HG03442 (cell line): ENCODE data around the gene FGF13.

ENCODE experiments used
- ATAC-seq: cut with Tn5 transposase; IDR thresholded peaks from one replicate; pipeline ENCODE4 v1.9.1; 2021; ENCODE audit warnings: mild to moderate bottlenecking, moderate library complexity; ENCODE audit not compliant: unreplicated experiment

FGF13 gene

GRCh38 chrX:138711399-138712347, at the start of gene FGF13:
TSS of gene FGF13 (minus strand) at chrX:138711717. CDS start at chrX:138711003, 714 bp downstream.
- ATAC-seq = no peak

- ATAC-seq = no peak
Observed at GRCh38 chrX:138759217-138759943, 47.9 kb upstream of the FGF13 start.

GRCh38 chrX:138756234-138756633, 44.7 kb upstream of the FGF13 start:
- no peak for ATAC-seq

GRCh38 chrX:138754861-138755260, 43.3 kb upstream of the FGF13 start:
- ATAC-seq = no peak

GRCh38 chrX:138748480-138748879, 37.0 kb upstream of the FGF13 start:
- no peak for ATAC-seq

GRCh38 chrX:138745196-138745595, 33.7 kb upstream of the FGF13 start:
- no peak for ATAC-seq

- ATAC-seq = no peak
Observed at GRCh38 chrX:138742217-138742616, 30.7 kb upstream of the FGF13 start.

- no peak for ATAC-seq
Observed at GRCh38 chrX:138740341-138740740, 28.8 kb upstream of the FGF13 start.

- no peak for ATAC-seq
Observed at GRCh38 chrX:138723301-138723700, 11.8 kb upstream of the FGF13 start.

GRCh38 chrX:138719396-138719795, 7.9 kb upstream of the FGF13 start:
- no peak for ATAC-seq

GRCh38 chrX:138718941-138719340, 7.4 kb upstream of the FGF13 start:
- ATAC-seq = no peak

- no peak for ATAC-seq
Observed at GRCh38 chrX:138710866-138711341, 613 bp downstream of the FGF13 start.

- ATAC-seq = no peak
Observed at GRCh38 chrX:138709886-138710791, 1.4 kb downstream of the FGF13 start.

GRCh38 chrX:138708268-138708667, 3.2 kb downstream of the FGF13 start:
- no peak for ATAC-seq

- no peak for ATAC-seq
Observed at GRCh38 chrX:138704596-138704995, 6.9 kb downstream of the FGF13 start.

- no peak for ATAC-seq
Observed at GRCh38 chrX:138704101-138704500, 7.4 kb downstream of the FGF13 start.

- ATAC-seq = no peak
Observed at GRCh38 chrX:138692591-138692990, 18.9 kb downstream of the FGF13 start.

- no peak for ATAC-seq
Observed at GRCh38 chrX:138691186-138691585, 20.3 kb downstream of the FGF13 start.

GRCh38 chrX:138690591-138690990, 20.9 kb downstream of the FGF13 start:
- no peak for ATAC-seq

GRCh38 chrX:138683600-138683999, 27.9 kb downstream of the FGF13 start:
- no peak for ATAC-seq

GRCh38 chrX:138669693-138670092, 41.8 kb downstream of the FGF13 start:
- no peak for ATAC-seq
